ENCODE results near the gene CA7.

DNA sequence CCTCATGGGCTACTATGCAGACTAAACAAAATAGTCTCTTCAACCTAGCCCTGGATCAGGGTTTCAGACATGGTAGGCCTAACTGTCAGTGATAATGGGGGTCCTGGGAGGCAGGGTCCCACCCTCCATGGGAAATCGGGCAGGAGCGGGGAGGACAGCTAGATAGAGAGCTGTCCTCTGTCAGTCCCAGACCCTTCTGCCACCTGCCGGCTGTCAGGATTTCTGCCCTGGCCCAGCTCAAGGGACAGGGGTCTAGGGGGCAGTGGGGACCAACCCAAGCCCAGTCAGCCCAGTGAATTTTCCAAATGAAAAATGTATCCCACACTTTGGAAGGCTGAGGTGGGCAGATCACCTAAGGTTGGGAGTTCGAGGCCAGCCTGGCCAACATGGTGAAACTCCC is 5.3 kb downstream of the CA7 start:
- TF ChIP-seq, protein P1, sequence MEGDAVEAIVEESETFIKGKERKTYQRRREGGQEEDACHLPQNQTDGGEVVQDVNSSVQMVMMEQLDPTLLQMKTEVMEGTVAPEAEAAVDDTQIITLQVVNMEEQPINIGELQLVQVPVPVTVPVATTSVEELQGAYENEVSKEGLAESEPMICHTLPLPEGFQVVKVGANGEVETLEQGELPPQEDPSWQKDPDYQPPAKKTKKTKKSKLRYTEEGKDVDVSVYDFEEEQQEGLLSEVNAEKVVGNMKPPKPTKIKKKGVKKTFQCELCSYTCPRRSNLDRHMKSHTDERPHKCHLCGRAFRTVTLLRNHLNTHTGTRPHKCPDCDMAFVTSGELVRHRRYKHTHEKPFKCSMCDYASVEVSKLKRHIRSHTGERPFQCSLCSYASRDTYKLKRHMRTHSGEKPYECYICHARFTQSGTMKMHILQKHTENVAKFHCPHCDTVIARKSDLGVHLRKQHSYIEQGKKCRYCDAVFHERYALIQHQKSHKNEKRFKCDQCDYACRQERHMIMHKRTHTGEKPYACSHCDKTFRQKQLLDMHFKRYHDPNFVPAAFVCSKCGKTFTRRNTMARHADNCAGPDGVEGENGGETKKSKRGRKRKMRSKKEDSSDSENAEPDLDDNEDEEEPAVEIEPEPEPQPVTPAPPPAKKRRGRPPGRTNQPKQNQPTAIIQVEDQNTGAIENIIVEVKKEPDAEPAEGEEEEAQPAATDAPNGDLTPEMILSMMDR (IDR thresholded peaks at IDR 0.05; ENCODE audit: low read depth, low read length) = no peak
- no peak for TF ChIP-seq POLR2A (IDR thresholded peaks at IDR 0.05; ENCODE audit: extremely low read depth, insufficient read length)
- TF ChIP-seq, protein P2, sequence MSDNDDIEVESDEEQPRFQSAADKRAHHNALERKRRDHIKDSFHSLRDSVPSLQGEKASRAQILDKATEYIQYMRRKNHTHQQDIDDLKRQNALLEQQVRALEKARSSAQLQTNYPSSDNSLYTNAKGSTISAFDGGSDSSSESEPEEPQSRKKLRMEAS (IDR thresholded peaks at IDR 0.05; ENCODE audit: low read depth, low read length) = no peak

All from NB4 (cell line).